ENCODE data around the gene NAV2.
A peak's percentile ranks its signal among the peaks of the same experiment; 100 is the strongest.

Gene NAV2

DNA sequence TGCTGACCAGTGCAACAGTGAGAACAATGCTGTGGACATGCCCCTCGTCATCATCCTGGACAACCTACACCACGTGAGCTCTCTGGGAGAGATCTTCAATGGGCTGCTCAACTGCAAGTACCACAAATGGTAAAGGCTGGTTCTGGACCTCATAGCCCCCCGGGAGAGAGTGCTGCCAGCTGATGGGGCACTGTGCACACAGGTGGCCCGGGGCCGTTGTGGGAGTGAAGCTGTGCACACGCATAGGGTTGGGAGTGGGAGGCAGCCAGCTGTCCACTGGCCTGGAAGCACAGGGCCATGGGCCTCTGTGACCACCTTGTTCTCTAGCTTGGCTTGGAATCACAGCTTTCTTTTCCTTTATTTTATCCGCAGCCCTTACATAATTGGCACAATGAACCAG is 390.6 kb downstream of the NAV2 start:
- no peak for DNase-seq (ENCODE audit: insufficient read length, low spot score)
- no peak for FAIRE-seq
- TF ChIP-seq POLR2A (IDR thresholded peaks at IDR 0.05; ENCODE audit: low read depth, low read length): no peak

DNA sequence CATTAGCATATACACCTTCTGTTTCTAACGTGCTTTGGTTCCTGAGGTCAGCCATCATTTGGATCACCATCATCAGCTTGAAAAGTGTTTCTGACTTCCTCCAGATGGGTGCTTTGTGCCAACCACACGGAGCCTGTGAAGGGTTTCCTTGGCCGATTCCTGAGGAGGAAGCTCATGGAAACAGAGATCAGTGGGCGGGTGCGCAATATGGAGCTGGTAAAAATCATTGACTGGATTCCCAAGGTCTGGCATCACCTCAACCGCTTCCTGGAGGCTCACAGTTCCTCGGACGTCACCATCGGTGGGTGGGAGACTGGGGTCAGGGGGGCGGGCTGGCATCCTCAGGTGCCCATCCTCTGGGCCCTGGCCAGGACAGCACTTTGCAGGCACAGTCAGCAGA is 392.8 kb downstream of the NAV2 start:
- no peak for TF ChIP-seq POLR2A (IDR thresholded peaks at IDR 0.05; ENCODE audit: low read depth, low read length)
- DNase-seq (ENCODE audit: insufficient read length, low spot score): no peak
- FAIRE-seq: no peak

DNA sequence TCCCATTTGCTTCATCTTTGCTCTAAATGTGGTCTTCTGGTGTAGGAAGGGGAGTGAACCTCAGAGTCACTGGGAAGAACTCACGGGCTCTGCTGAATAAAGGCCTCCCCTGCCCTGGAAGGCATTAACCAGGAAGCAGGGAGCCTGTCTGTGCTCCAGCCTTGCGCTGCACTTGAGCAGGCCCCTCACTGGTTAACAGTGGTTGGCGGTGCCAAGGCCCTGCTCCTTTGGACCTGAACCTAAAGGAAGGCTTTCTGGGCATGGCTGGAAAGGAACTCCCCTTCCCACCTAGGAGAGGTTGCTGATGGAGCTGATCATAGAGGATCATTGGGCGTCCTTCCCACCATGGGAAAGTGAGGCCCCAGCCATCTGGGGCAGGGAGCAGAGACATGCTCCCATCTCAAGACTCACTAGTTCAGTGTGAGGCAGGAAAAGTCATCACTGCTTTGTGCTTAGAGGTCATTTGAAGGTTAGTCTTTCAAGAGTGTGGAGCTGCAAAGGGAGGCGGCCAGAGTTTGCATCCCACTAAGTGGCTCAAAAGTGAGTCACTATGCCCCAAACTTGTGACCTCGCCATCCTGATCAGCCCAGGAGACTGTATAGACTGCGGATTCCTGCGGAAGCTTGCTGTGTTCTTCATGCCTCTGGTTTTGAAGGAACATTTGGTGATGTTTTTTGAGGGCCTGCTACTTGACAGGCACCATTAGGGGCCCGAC is 397.3 kb downstream of the NAV2 start:
- FAIRE-seq (no peak), DNase-seq (ENCODE audit: insufficient read length, low spot score) (no peak)
- no peak for TF ChIP-seq POLR2A (IDR thresholded peaks at IDR 0.05; ENCODE audit: low read depth, low read length)

DNA sequence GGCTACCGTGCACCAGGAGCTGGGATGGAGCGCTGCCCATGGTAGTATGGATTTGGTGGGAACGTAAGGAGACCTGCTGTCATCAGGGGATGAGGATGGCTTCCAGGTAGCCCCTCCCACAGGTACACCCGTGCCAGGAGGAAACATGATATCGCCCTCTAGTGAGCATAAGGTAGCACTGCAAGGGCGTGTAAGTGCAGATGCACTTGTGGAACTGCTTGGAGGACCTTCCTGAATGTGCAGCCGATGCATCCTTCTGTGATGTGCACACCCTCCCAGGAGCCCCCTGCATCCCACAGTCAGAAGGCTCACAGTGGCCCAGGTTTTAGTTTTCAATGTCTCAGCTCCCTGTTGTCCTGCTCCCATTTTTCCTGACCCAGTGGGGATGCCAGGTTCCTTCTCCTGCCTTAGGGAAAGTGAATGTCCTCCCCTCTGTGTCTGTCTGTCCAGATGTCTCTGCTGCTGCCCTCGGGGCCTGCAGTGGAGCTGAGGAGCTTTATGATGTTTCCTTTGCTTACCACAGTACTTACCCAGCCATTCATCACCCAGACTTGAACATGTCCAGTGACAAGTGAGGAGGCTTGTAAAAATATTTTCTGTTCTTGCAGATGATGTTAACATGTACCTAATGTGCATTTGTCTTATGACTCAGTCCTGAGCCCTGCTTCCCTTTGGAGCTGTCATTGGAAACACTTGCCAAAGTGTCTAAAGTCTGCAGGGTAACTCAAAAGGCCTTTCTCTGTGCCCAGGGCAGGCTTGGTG is 398.5 kb downstream of the NAV2 start:
- FAIRE-seq: peak; percentile 15
- DNase-seq (ENCODE audit: insufficient read length, low spot score): peak; percentile 38
- TF ChIP-seq POLR2A (IDR thresholded peaks at IDR 0.05; ENCODE audit: low read depth, low read length): no peak

DNA sequence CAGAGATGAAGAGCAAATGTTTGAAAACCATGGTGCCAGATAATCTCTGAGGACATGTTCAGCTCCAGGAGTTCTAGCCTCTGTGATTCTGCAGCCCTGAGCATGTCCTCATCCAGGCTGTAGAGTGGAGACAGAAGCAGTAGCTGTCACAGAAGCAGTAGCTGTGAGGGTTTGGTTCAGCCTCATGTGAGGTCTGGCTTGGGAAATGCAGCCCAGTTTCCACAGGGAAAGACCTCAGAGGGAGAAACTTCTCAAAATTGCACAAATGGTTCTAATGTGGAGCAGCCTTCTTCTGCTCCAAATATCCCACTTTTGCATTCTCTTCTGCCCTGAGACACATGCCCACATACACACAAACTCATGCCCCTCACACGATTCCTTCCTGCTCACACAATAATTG is 399.2 kb downstream of the NAV2 start:
- no peak for TF ChIP-seq POLR2A (IDR thresholded peaks at IDR 0.05; ENCODE audit: low read depth, low read length)
- FAIRE-seq: no peak
- no peak for DNase-seq (ENCODE audit: insufficient read length, low spot score)

DNA sequence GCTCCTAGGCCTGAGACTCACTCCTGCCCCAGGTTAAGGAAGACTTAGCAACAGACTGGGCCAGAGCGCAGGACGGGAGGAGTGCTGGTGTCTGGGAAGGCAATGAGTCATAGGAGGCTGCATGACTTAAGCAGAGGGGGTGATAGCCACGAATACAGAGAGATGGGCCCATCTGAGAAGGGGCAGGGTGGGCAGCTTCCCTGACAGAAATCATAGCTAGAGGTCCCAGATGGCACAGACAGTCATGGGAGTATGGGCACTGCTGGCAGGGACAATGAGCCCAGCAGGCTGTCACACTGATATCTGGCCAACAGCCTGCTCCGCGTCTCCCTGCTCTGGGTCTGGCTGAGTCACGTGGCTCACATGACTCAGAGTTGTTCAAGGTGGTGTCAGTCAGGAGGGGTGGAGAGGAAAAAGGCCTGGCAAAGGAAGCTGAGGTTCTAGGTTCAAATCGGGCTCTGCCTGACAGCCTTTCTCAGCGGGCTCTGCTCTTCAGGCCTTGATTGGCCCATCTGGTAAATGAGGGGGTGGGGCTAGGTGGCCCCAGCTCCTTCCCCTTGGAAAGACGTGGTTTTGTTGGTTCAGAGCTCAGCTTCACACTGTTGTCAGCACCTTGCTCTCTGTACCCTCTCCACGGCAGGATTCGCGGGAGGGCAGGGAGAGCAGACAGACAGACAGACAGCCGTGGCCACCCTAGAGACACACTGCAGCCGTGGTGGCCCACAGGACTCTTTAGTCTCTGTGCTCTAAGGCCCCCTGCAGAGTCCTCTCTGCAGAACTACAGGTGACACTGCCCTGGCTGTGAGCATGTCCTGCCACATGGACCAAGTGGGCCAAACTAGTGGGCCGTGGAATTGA is 399.9 kb downstream of the NAV2 start:
- peak; percentile 25; the same call in 1 of the 2 replicates for TF ChIP-seq POLR2A (IDR thresholded peaks at IDR 0.05; ENCODE audit: low read depth, low read length)
- peak; percentile 79 for DNase-seq (ENCODE audit: insufficient read length, low spot score)
- FAIRE-seq: peak; percentile 52

DNA sequence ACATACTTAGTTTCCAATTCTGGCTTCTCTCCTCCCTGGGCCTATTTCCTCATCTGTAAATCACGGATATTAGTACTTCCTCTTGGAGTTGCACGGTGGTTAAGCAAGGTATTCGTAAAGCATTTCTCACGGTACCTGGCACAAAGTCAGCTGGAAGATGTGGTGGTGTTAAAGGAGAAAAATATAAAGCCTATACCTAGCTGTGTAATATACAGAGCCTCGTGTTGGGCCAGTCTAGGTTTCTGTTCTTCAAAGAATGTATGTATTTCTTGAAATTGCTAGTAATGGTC is 400.5 kb downstream of the NAV2 start:
- DNase-seq (ENCODE audit: insufficient read length, low spot score) (no peak), FAIRE-seq (no peak)
- TF ChIP-seq POLR2A (IDR thresholded peaks at IDR 0.05; ENCODE audit: low read depth, low read length): no peak

DNA sequence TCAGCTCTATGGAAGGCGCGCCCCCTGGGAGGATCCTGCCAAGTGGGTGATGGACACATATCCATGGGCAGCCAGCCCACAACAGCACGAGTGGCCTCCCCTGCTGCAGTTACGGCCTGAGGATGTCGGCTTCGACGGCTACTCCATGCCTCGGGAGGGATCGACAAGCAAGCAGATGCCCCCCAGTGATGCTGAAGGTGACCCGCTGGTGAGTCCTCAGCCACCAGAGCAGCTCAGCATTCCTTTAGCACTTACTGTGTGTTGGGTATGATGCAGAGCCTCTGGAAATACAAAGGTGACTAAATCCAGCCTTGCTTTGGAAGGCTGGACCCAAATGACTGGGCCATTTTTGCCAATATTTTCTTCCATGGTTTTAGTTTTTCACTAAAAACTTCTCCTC is 402.0 kb downstream of the NAV2 start:
- TF ChIP-seq POLR2A (IDR thresholded peaks at IDR 0.05; ENCODE audit: low read depth, low read length): no peak
- no peak for FAIRE-seq
- DNase-seq (ENCODE audit: insufficient read length, low spot score): peak; percentile 29

DNA sequence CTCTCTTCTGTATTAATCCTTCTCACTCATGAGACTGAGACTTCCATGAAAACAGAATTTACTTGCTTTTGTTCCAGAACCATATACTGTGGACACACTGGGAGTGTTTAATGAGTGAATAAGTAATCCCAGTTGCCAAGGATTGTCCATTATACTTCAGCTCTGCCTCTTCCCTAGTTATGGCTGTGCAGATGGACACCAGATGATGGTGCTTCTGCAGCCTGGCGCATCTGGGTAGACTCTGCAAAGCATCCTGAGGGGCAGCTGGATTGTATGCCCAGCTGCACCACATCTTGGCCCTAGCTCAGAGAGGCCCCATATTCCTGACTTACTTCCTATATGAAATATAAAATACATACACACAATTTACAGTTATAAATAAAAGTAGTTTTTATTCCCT is 404.2 kb downstream of the NAV2 start:
- DNase-seq (ENCODE audit: insufficient read length, low spot score) (no peak), FAIRE-seq (no peak)
- no peak for TF ChIP-seq POLR2A (IDR thresholded peaks at IDR 0.05; ENCODE audit: low read depth, low read length)

DNA sequence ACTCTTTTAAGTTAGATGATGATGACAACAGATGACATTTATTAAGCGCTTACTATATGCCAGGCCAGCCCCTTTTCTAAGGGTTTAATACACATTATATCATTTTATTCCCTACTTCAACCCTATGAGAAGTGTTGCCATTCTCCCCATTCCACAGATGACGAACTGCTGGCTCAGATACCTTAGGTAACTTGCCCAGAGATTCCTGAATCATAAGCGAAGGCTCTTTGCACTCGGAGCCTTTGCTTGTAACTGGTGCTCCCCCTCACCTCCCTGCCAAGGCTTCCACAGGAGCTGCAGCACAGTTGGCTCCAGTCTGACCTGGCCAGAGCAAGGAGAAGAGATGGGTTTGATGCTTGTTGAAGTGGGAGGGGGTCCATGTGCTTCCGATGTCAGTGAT is 404.7 kb downstream of the NAV2 start:
- FAIRE-seq (no peak), DNase-seq (ENCODE audit: insufficient read length, low spot score) (no peak)
- TF ChIP-seq POLR2A (IDR thresholded peaks at IDR 0.05; ENCODE audit: low read depth, low read length): no peak

DNA sequence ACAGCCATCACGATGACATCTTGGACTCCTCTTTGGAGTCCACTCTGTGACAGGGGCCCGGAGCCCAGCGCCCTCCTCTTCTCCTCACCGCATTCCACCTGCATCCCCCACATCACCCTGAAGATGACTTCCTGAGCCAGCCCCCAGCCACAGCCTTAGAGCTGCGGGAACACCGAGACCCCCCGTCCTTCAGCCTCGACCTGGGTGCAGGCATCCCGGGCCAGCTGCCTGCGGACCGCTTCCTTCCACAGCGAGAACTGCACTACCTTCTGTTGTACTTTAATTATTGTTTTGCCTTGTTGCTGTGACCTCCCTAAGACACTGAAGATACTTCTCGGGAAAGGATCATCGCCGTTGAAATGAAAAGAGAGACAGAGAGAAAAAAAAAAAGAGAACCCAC is 405.6 kb downstream of the NAV2 start:
- no peak for TF ChIP-seq POLR2A (IDR thresholded peaks at IDR 0.05; ENCODE audit: low read depth, low read length)
- FAIRE-seq: no peak

DNA sequence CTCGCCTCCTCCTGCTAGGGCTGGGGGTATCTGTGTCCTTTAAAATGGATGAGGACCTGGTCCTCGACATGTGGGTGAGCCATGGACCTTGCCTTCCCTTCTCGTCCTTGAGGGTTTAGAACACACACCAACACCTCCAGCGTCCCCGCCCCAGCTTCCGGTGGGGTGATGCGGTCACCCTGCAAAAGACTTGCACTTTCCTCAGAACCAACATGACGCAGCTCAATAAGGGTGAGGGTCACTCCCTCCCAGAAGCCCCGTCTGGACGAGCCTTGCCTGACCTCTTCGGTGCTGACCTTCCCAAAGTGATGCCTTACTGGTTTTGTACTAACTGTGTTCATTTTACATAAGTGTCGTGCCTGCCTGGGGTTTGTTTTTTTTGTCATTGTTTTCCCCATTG is 406.7 kb downstream of the NAV2 start:
- no peak for TF ChIP-seq POLR2A (IDR thresholded peaks at IDR 0.05; ENCODE audit: low read depth, low read length)
- DNase-seq (ENCODE audit: insufficient read length, low spot score) (no peak), FAIRE-seq (no peak)

More for the DNA sequence above, 405.6 kb downstream of the NAV2 start:
- DNase-seq (ENCODE audit: insufficient read length, low spot score): no peak

DNA sequence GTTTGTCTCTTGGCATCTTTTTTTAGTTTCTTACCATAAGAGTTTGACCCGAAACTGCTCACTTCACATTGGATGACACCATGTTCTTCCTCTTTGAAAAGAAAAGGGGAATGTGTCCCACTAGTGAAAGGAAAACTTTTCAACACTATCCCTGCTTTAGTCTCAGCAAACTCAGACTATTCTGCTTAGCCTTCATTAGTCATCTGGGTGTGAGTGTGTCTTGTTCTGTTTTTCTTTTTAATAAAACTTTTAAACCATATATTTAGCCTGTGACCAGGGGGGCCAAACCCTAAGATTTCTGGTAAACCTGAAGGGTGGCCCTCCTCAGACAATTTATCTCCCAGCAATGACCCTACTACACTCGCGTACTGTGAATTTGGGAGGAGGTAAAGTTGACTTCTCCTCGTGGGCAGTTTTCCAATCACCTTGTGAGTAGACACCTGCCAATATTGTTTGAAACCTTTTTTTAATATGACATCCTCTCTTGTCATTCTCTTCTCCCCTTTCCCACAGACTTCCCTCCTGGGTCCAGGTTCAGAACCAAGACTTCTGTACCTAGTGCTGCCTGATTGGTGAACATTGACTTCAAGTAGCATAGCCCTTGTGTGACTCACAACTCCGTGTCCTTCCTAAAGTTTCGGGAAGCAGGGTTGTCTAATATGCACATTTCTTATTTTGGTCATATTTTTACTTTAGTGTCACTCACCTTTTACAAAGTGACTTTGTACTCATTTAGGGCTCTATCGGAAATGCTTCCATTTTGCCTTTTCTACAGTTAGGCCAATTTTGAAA is 407.7 kb downstream of the NAV2 start:
- FAIRE-seq: no peak
- TF ChIP-seq POLR2A (IDR thresholded peaks at IDR 0.05; ENCODE audit: low read depth, low read length): no peak
- DNase-seq (ENCODE audit: insufficient read length, low spot score): no peak

DNA sequence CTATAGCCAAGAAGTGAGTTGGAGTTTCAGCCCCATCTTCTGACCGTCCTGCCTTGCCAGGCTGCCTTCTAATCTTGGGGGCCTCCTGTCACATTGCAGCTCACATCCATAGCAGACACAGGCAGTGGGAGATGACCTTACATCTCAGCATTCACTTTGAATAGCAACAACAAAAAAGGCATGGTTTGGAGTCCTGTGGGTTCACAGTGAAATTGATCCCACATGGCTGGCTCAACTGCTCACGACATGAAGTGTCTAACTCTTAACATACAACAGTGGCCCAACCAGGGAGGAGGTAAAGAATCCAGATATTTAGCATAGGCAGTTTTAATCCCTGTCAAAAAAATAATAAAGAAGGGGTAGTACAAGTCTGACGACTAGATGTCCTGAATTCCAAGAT is 409.5 kb downstream of the NAV2 start:
- no peak for TF ChIP-seq POLR2A (IDR thresholded peaks at IDR 0.05; ENCODE audit: low read depth, low read length)
- no peak for DNase-seq (ENCODE audit: insufficient read length, low spot score)
- FAIRE-seq: no peak

Measured in H54 (cell line).